Right kidney (tissue), 9 donors: ENCODE measurements around the gene DLST.

Experiments used
- DNase-seq: peaks from one replicate; pipeline ENCODE4 v3.0.0-alpha.2; 2016
- long read RNA-seq, 8 donors: transcript quantifications; one replicate each; lab custom pipeline, GENCODE V29; 2026

The DLST gene
- long read RNA-seq, donor 1, transcript DLST-202 (15 exons, 2,838 nt) = major isoform, 14 of 19 reads
- long read RNA-seq, donor 1, partial matches to known transcripts = 0 of 19 reads
- long read RNA-seq, donor 1, other reads (novel, unspliced or antisense) = 0 of 19 reads
- long read RNA-seq, donor 2, transcript DLST-202 (15 exons, 2,838 nt) = major isoform, 5 of 9 reads
- long read RNA-seq, donor 2, partial matches to known transcripts = 0 of 9 reads
- long read RNA-seq, donor 2, other reads (novel, unspliced or antisense) = 0 of 9 reads
- long read RNA-seq, donor 3, transcript DLST-202 (15 exons, 2,838 nt) = major isoform, 7 of 10 reads
- long read RNA-seq, donor 3, partial matches to known transcripts = 0 of 10 reads
- long read RNA-seq, donor 3, other reads (novel, unspliced or antisense) = 0 of 10 reads
- long read RNA-seq, donor 4, transcript DLST-202 (15 exons, 2,838 nt) = major isoform, 15 of 25 reads
- long read RNA-seq, donor 4, partial matches to known transcripts = 5 of 25 reads
- long read RNA-seq, donor 4, other reads (novel, unspliced or antisense) = 0 of 25 reads
- long read RNA-seq, donor 5, transcript DLST-202 (15 exons, 2,838 nt) = major isoform, 9 of 13 reads
- long read RNA-seq, donor 5, partial matches to known transcripts = 0 of 13 reads
- long read RNA-seq, donor 5, other reads (novel, unspliced or antisense) = 0 of 13 reads
- long read RNA-seq, donor 6, transcript DLST-202 (15 exons, 2,838 nt) = major isoform, 13 of 16 reads
- long read RNA-seq, donor 6, partial matches to known transcripts = 0 of 16 reads
- long read RNA-seq, donor 6, other reads (novel, unspliced or antisense) = 0 of 16 reads
- long read RNA-seq, donor 7 = 0 reads
- long read RNA-seq, donor 8, transcript DLST-202 (15 exons, 2,838 nt) = major isoform, 11 of 18 reads
- long read RNA-seq, donor 8, partial matches to known transcripts = 5 of 18 reads
- long read RNA-seq, donor 8, other reads (novel, unspliced or antisense) = 0 of 18 reads

GRCh38 chr14:74881431-74882102 is at the start of gene DLST:
Gene DLST, plus strand, starts transcription at chr14:74881916. Its CDS starts 38 bp downstream, at chr14:74881954.
- DNase-seq = peak; percentile 95

GRCh38 chr14:74832849-74833248 is 48.9 kb upstream of the DLST start:
- DNase-seq = no peak

GRCh38 chr14:74834692-74835392 is 46.9 kb upstream of the DLST start:
- no peak for DNase-seq

GRCh38 chr14:74835645-74836250 is 46.0 kb upstream of the DLST start:
- no peak for DNase-seq

- DNase-seq = no peak
Observed at GRCh38 chr14:74836251-74836960, 45.3 kb upstream of the DLST start.

GRCh38 chr14:74838166-74838565 is 43.5 kb upstream of the DLST start:
- no peak for DNase-seq

GRCh38 chr14:74840603-74841030 is 41.1 kb upstream of the DLST start:
- no peak for DNase-seq

- no peak for DNase-seq
Observed at GRCh38 chr14:74841230-74842207, 40.2 kb upstream of the DLST start.

GRCh38 chr14:74843653-74844052 is 38.1 kb upstream of the DLST start:
- no peak for DNase-seq

- DNase-seq = no peak
Observed at GRCh38 chr14:74846168-74846567, 35.5 kb upstream of the DLST start.

GRCh38 chr14:74846968-74847665 is 34.6 kb upstream of the DLST start:
- DNase-seq = no peak

- no peak for DNase-seq
Observed at GRCh38 chr14:74848768-74849167, 32.9 kb upstream of the DLST start.

GRCh38 chr14:74852922-74853530 is 28.7 kb upstream of the DLST start:
- no peak for DNase-seq

- DNase-seq = no peak
Observed at GRCh38 chr14:74853581-74853980, 28.1 kb upstream of the DLST start.

- DNase-seq = no peak
Observed at GRCh38 chr14:74855021-74855420, 26.7 kb upstream of the DLST start.

- DNase-seq = no peak
Observed at GRCh38 chr14:74855945-74856344, 25.8 kb upstream of the DLST start.

GRCh38 chr14:74856366-74856765 is 25.4 kb upstream of the DLST start:
- DNase-seq = no peak

GRCh38 chr14:74858022-74858421 is 23.7 kb upstream of the DLST start:
- no peak for DNase-seq
